Transverse colon (tissue), 4 donors: ENCODE results near the gene SPATA45. TPM values are rescaled to one million over a fixed set of nuclear protein-coding genes. Genes with fewer than 3 reads are reported as not detected.

Experiments used
- DNase-seq: peaks from one replicate; pipeline ENCODE4 v3.0.0-alpha.2; 2019
- H3K27ac ChIP-seq, 4 donors: fragments of 200-600 bp; sonication (generic); 2 replicates each; pipeline ENCODE4 v1.5.1; 2016 to 2018; ENCODE audit warnings: inconsistent platforms in 4 of 4
- H3K27me3 ChIP-seq: fragments of 200-600 bp; sonication (generic); 2 replicates; pipeline ENCODE4 v1.5.1; 2017; ENCODE audit warnings: inconsistent platforms
- H3K36me3 ChIP-seq, 4 donors: fragments of 200-600 bp; sonication (generic); 2 replicates each; pipeline ENCODE4 v1.5.1; 2017 to 2019; ENCODE audit warnings: inconsistent platforms in 4 of 4
- H3K4me1 ChIP-seq, 4 donors: fragments of 200-600 bp; sonication (generic); 2 replicates each; pipeline ENCODE4 v1.5.1; 2017 to 2020; ENCODE audit warnings: inconsistent platforms in 4 of 4
- H3K4me3 ChIP-seq, 4 donors: fragments of 200-600 bp; sonication (generic); 1 replicate in 1 of 4; 2 replicates in 3 of 4; pipeline versions ENCODE4 v1.5.1 to v1.6.1; 2017 to 2019; ENCODE audit warnings: inconsistent platforms in 4 of 4
- H3K9me3 ChIP-seq, 2 donors: fragments of 200-600 bp; sonication (generic); 2 replicates each; pipeline ENCODE4 v1.5.1; 2017 to 2019; ENCODE audit warnings: inconsistent platforms in 2 of 2
- CTCF ChIP-seq, 5 experiments: fragments of 200-600 bp in 3 of 5; fragments of 450-650 bp in 2 of 5; sonication (generic) in 3 of 5; IDR thresholded peaks; 1 replicate in 2 of 5; 2 replicates in 3 of 5; pipeline ENCODE4 v1.5.1; 2016 to 2017; ENCODE audit warnings: antibody characterized with exemption in 5 of 5, inconsistent platforms in 3 of 5, mild to moderate bottlenecking in 2 of 5, moderate library complexity in 1 of 5
- EP300 ChIP-seq: sonication (generic); formaldehyde crosslinking; IDR thresholded peaks from one replicate; pipeline ENCODE4 v1.6.1; 2017; ENCODE audit warnings: antibody characterized with exemption, low read depth
- POLR2A ChIP-seq: fragments of 450-650 bp; IDR thresholded peaks from one replicate; pipeline ENCODE4 v1.6.1; 2016; ENCODE audit warnings: antibody characterized with exemption, mild to moderate bottlenecking, moderate library complexity
- POLR2AphosphoS5 ChIP-seq, 3 donors: sonication (generic); formaldehyde crosslinking; IDR thresholded peaks; one replicate each; pipeline ENCODE4 v1.6.1; 2016; ENCODE audit warnings: antibody characterized with exemption in 3 of 3
- WGBS, 2 donors: methylation state at CpG; one replicate each; pipeline ENCODE4 v1.1.5; 2018; ENCODE audit warnings: low coverage in 1 of 2; 5-methylcytosine and 5-hydroxymethylcytosine counted together
- in situ Hi-C, 4 donors: fragments of 200-750 bp; cut with MboI; loops; one replicate each; pipeline versions ENCODE4 v1.15.0 to v1.15.1; 2017; ENCODE audit warnings: low sequenced_read_pairs in 3 of 4, low pct_ligation_motif_present in 1 of 4, low pct_unique_long_range_greater_than_20kb in 1 of 4
- intact Hi-C: fragments of 100-400 bp; cut with DNase I; formaldehyde crosslinking; loops from one replicate; pipeline ENCODE4 v1.15.1; 2023; ENCODE audit warnings: low total_unique reads
- total RNA-seq, 4 donors: library from RNA; depleted of rRNA; stranded (reverse); fragments of >200 nt; gene quantifications; one replicate each; pipeline ENCODE4 v1.1.0, GENCODE V29; 2016

SPATA45 gene
- not detected for total RNA-seq

DNA sequence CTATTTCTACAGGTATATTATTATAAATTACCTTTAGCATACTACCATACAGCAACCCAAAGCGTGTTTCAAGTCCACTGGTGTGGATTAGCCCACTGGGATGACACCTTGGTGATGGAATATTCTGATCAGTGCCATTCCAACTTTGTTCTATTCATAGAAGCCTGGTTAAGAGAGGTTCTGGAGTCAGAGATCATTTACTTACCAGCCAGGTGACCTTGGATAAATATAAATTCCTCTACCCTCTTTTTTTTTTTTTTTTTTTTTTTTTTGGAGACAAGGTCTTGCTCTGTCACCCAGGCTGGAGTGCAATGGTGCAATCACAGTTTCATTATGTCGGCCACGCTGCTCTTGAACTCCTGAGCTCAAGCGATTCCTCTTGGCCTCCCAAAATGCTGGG is at the start of gene SPATA45:
Gene SPATA45, minus strand, starts transcription at position 101 of the 400 bp plus-strand sequence. CDS start 11,500 bp downstream, outside the sequence.
- no peak for TF ChIP-seq CTCF (IDR thresholded peaks at IDR 0.05)
- TF ChIP-seq EP300, result no peak
- no peaks in the 10 kb centered on the region for H3K36me3 ChIP-seq
- H3K27ac ChIP-seq, result no peak within 1 kb of the TSS
- no peak within 1 kb of the TSS for H3K4me3 ChIP-seq
- in situ Hi-C loops (no loop called here), intact Hi-C loops (no loop called here)
- no peaks in the 10 kb centered on the region for H3K27me3 ChIP-seq
- peaks cover 0 to 3% of the 10 kb centered on the region in 2 donors for H3K9me3 ChIP-seq
- 94 to 96% methylated on average over 2 to 4 of the region's 4 CpGs for WGBS, 2 donors
- no peaks in the 10 kb centered on the region for H3K4me1 ChIP-seq
- DNase-seq, result no peak

DNA sequence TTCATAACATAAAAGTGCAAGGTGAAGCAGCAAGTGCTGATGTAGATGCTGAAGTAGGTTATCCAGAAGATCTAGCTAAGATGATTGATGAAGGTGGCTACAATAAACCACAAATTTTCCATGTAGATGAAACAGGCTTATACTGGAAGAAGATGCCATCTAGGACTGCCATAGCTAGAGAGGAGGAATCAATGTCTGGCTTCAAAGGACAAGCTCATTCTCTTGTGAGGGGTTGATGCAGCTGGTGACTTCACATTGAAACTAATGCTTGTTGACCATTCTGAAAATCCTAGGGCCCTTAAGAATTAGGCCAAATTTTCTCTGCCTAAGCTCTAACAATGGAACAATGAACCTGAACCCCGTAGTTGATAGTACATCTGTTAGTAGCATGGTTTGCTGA is 44.7 kb upstream of the SPATA45 start:
- Histone ChIP-seq H3K27me3 (no peaks in the 10 kb centered on the region), H3K9me3 (no peaks in the 10 kb centered on the region), H3K36me3 (peaks cover 0 to 31% (median 14%) of the 10 kb centered on the region in 4 donors), H3K4me3 (no peak overlapping the region), H3K27ac (no peak overlapping the region), H3K4me1 (no peaks in the 10 kb centered on the region)
- intact Hi-C loops (no loop called here), in situ Hi-C loops (no loop called here)
- TF ChIP-seq POLR2AphosphoS5 (IDR thresholded peaks at IDR 0.05), result no peak
- no peak for TF ChIP-seq CTCF (IDR thresholded peaks at IDR 0.05)
- no peak for TF ChIP-seq EP300
- no peak for TF ChIP-seq POLR2A
- 100% methylated on average over 1 of the region's 1 CpG; no CpG with 5 or more reads in 1 of the 2 donors for WGBS, 2 donors
- no peak for DNase-seq

- DNase-seq, result no peak
- H3K36me3 ChIP-seq, result peaks cover 0 to 32% (median 14%) of the 10 kb centered on the region in 4 donors
- no peaks in the 10 kb centered on the region for H3K4me1 ChIP-seq
- intact Hi-C loops (no loop called here), in situ Hi-C loops (no loop called here)
- WGBS, 2 donors, result 72 to 81% methylated on average over 3 to 4 of the region's 4 CpGs
- no peak overlapping the region for H3K4me3 ChIP-seq
- H3K27me3 ChIP-seq, result no peaks in the 10 kb centered on the region
- TF ChIP-seq POLR2AphosphoS5 (IDR thresholded peaks at IDR 0.05) (no peak), POLR2A (no peak)
- no peak overlapping the region for H3K27ac ChIP-seq
- no peaks in the 10 kb centered on the region for H3K9me3 ChIP-seq
Observed at GRCh38 chr1:212884592-212884991, 37.1 kb upstream of the SPATA45 start.

- in situ Hi-C loops (no loop called here), intact Hi-C loops (no loop called here)
- Histone ChIP-seq H3K4me1 (no peaks in the 10 kb centered on the region), H3K27ac (no peak overlapping the region), H3K36me3 (peaks cover 0 to 22% (median 0%) of the 10 kb centered on the region in 4 donors), H3K27me3 (no peaks in the 10 kb centered on the region), H3K9me3 (no peaks in the 10 kb centered on the region), H3K4me3 (no peak overlapping the region)
- 84 to 88% methylated on average over 5 to 6 of the region's 6 CpGs for WGBS, 2 donors
- DNase-seq, result no peak
- TF ChIP-seq POLR2AphosphoS5 (IDR thresholded peaks at IDR 0.05), result no peak
- TF ChIP-seq EP300, result no peak
- no peak for TF ChIP-seq POLR2A
- TF ChIP-seq CTCF (IDR thresholded peaks at IDR 0.05), result no peak
Observed at GRCh38 chr1:212879947-212880690, 32.7 kb upstream of the SPATA45 start.

DNA sequence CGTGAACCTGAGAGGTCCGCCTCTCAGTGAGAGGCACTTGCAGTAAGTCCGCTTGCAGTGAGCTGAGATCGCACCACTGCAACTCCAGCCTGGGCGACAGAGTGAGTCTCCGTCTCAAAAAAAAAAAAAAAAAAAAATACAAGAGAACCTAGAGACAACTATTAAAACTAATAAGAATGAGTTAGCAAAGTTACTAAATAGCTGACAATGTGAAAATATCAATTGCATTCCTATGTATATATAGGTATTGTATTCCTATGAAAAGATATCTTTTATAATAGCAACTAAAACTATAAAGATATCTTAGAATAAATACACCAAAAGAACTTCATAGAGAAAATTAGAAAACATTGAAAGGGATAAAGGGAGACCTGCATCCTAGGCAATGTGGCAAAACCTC is 31.0 kb upstream of the SPATA45 start:
- TF ChIP-seq EP300, result no peak
- TF ChIP-seq POLR2AphosphoS5 (IDR thresholded peaks at IDR 0.05), result no peak
- no peak for TF ChIP-seq CTCF (IDR thresholded peaks at IDR 0.05)
- TF ChIP-seq POLR2A, result no peak
- H3K4me3 ChIP-seq, result no peak overlapping the region

More for the DNA sequence above, 31.0 kb upstream of the SPATA45 start:
- in situ Hi-C loops (no loop called here), intact Hi-C loops (no loop called here)
- WGBS, 2 donors, result 95 to 100% methylated on average over 5 to 6 of the region's 6 CpGs
- Histone ChIP-seq H3K36me3 (peaks cover 0 to 23% (median 1%) of the 10 kb centered on the region in 4 donors), H3K4me1 (no peaks in the 10 kb centered on the region), H3K27ac (no peak overlapping the region), H3K9me3 (no peaks in the 10 kb centered on the region), H3K27me3 (no peaks in the 10 kb centered on the region)
- DNase-seq, result no peak
